Parathyroid adenoma (tissue), 2 donors: ENCODE data around the gene HIBADH.
A peak's percentile ranks its signal among the peaks of the same experiment; 100 is the strongest.

Source experiments
- H2AFZ ChIP-seq: fragments of 300-600 bp; sonication (generic); one replicate; pipeline ENCODE4 v1.7.0; 2017; ENCODE audit warnings: antibody characterized with exemption, mild to moderate bottlenecking
- H3K27ac ChIP-seq: fragments of 300-600 bp; sonication (generic); one replicate; pipeline ENCODE4 v1.7.0; 2017
- H3K27me3 ChIP-seq: fragments of 300-600 bp; sonication (generic); one replicate; pipeline ENCODE4 v1.7.0; 2017; ENCODE audit warnings: low read length; ENCODE audit not compliant: control insufficient read depth, insufficient read depth
- H3K36me3 ChIP-seq: fragments of 300-600 bp; sonication (generic); one replicate; pipeline ENCODE4 v1.7.0; 2017; ENCODE audit warnings: low read length; ENCODE audit not compliant: control insufficient read depth, insufficient read depth
- H3K4me1 ChIP-seq: fragments of 300-600 bp; sonication (generic); one replicate; pipeline ENCODE4 v1.7.0; 2017; ENCODE audit warnings: control low read depth
- H3K4me2 ChIP-seq: fragments of 300-600 bp; sonication (generic); one replicate; pipeline ENCODE4 v1.7.0; 2017; ENCODE audit warnings: low read length
- H3K4me3 ChIP-seq: fragments of 300-600 bp; sonication (generic); one replicate; pipeline ENCODE4 v1.7.0; 2017; ENCODE audit warnings: low read depth, low read length
- H3K79me2 ChIP-seq: fragments of 300-600 bp; sonication (generic); one replicate; pipeline ENCODE4 v1.7.0; 2017; ENCODE audit warnings: control low read depth
- H3K9ac ChIP-seq: fragments of 300-600 bp; sonication (generic); one replicate; pipeline ENCODE4 v1.7.0; 2017; ENCODE audit warnings: mild to moderate bottlenecking
- H3K9me3 ChIP-seq: fragments of 300-600 bp; sonication (generic); one replicate; pipeline ENCODE4 v1.7.0; 2017; ENCODE audit warnings: low read length; ENCODE audit not compliant: control insufficient read depth
- CTCF ChIP-seq: fragments of 300-600 bp; sonication (generic); IDR thresholded peaks from one replicate; pipeline ENCODE4 v1.7.0; 2017; ENCODE audit warnings: antibody characterized with exemption, mild to moderate bottlenecking
- donor health status: primary hyperparathyroidism.

The HIBADH gene

GRCh38 chr7:27662490-27663205, at the start of gene HIBADH:
Gene HIBADH, minus strand, starts transcription at chr7:27662883. Its CDS starts 95 bp downstream, at chr7:27662788.
- no peaks in the 10 kb centered on the region for H3K4me1 ChIP-seq
- H3K27me3 ChIP-seq = no peaks in the 10 kb centered on the region
- peak within 1 kb of the TSS; percentile 93 for H3K4me2 ChIP-seq
- no peaks in the 10 kb centered on the region for H3K79me2 ChIP-seq
- TF ChIP-seq CTCF = no peak
- no peaks in the 10 kb centered on the region for H3K36me3 ChIP-seq
- H3K9ac ChIP-seq = peak within 1 kb of the TSS; percentile 84
- peak within 1 kb of the TSS; percentile 96 for H2AFZ ChIP-seq
- peak within 1 kb of the TSS; percentile 79 for H3K27ac ChIP-seq
- no peaks in the 10 kb centered on the region for H3K9me3 ChIP-seq
- H3K4me3 ChIP-seq = peak within 1 kb of the TSS; percentile 65

- no peaks in the 10 kb centered on the region for H3K9me3 ChIP-seq
- H3K4me2 ChIP-seq = no peak overlapping the region
- H3K27me3 ChIP-seq = no peaks in the 10 kb centered on the region
- no peak overlapping the region for H3K4me3 ChIP-seq
- no peak overlapping the region for H3K27ac ChIP-seq
- H3K79me2 ChIP-seq = no peaks in the 10 kb centered on the region
- no peak for TF ChIP-seq CTCF
- no peak overlapping the region for H2AFZ ChIP-seq
- H3K36me3 ChIP-seq = no peaks in the 10 kb centered on the region
- no peaks in the 10 kb centered on the region for H3K4me1 ChIP-seq
- H3K9ac ChIP-seq = no peak overlapping the region
Observed at GRCh38 chr7:27712217-27712616, 49.5 kb upstream of the HIBADH start.

DNA sequence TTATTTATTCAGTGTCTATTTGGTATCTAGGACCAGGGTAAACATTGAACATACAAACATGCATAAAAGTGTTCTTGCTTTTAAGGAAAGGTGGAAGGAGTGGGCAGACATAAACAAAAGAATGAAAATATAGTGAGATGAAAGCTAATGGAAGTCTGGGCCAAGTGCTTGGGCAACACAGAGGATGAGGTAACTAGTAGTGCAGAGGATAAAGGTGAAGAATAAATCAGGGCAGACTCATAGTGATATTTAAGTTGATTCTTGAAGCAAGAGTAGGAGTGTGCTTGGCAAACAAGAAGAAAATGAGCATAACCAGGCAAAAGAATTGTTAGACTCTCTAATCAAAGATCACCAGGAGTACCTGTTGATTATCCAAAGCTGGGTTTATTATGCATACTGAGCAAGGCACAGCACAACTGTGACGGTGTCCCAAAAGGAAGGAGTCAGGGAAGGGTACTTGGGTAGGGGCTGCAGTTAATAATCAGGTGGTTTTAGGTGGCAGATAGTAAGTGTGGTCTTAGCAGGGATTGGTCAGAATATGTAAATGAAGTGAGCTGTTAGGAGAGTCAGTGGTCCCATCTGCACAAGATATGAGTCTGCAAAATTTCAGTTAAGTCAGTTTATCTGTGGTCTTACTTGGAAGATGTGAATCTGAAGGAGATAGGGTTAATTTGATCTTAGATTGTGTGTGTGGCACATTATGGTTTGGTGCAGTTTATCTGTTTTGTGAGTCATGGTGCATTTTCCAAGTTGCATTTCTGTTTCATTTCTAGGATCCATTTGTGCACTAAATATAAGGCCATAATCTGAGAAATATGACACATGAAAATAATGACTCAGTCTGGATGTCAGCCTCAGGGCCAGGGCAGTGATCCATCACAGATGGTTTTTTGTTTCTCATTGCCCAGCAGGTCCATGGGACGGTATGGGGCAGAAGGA, 46.7 kb upstream of the HIBADH start:
- H3K9ac ChIP-seq = no peak overlapping the region
- H3K27ac ChIP-seq = no peak overlapping the region
- H2AFZ ChIP-seq = no peak overlapping the region
- H3K4me2 ChIP-seq = no peak overlapping the region
- H3K9me3 ChIP-seq = no peaks in the 10 kb centered on the region
- H3K79me2 ChIP-seq = no peaks in the 10 kb centered on the region
- H3K36me3 ChIP-seq = no peaks in the 10 kb centered on the region
- no peak overlapping the region for H3K4me3 ChIP-seq
- H3K27me3 ChIP-seq = no peaks in the 10 kb centered on the region
- no peak for TF ChIP-seq CTCF
- no peaks in the 10 kb centered on the region for H3K4me1 ChIP-seq

DNA sequence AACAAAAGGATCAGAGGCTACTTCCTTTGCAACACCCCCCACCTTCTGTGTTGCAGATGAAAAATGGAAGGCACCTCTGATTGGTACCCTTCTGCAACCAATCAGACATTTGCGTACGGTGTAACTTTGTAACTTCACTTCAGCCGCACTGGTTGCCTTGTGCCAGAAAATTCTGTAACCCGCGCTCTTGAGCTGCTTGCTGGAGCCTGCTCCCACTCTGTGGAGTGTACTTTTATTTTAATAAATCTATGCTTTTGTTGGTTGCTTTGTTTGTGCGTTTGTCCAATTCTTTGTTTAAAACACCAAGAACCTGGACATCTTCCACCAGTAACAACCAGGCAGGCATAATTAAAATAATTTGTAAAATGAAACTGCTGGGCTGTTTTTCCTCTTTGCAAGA, 45.8 kb upstream of the HIBADH start:
- no peak for TF ChIP-seq CTCF
- Histone ChIP-seq H3K9me3 (no peaks in the 10 kb centered on the region), H3K9ac (no peak overlapping the region), H3K79me2 (no peaks in the 10 kb centered on the region), H3K36me3 (no peaks in the 10 kb centered on the region), H3K4me1 (no peaks in the 10 kb centered on the region), H3K27me3 (no peaks in the 10 kb centered on the region), H3K4me3 (no peak overlapping the region), H2AFZ (no peak overlapping the region), H3K27ac (no peak overlapping the region), H3K4me2 (no peak overlapping the region)
